ENCODE measurements around the gene PLCB2. TPM values are rescaled to one million over a fixed set of nuclear protein-coding genes. Genes with fewer than 3 reads are reported as not detected.

Gene PLCB2
- total RNA-seq, 1 experiment from 2014 or later: 7.4 TPM

DNA sequence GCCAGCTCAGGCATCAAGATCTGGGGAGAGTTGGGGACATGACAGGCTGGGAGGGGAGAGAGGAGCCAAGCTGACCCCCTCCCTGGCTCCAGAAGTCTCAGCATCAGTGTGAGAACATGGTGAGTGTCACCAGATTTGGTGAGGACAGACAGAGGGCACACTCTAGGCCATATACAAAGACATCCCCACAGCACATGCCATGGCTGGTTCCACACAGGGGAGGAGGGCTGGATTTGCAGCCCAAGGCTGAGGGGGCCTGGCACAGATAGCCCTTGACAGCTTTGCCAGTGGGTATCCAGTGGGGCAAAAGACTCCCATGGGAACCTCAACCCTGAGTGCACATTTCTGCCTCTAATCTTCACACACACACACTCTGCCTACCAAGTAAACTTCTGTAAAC is 14.7 kb downstream of the PLCB2 start:
- H2BK15ac ChIP-seq (ENCODE audit: low read depth, low read length): no peak overlapping the region
- peaks cover 3% of the 10 kb centered on the region for H3K4me1 ChIP-seq (ENCODE audit: insufficient read depth, low read length)
- Mint-ChIP-seq H3K4me1 (peaks cover 14 to 33% of the 10 kb centered on the region in 2 experiments), H3K9me3 (no peaks in the 10 kb centered on the region), H3K27ac (no peak overlapping the region), H3K27me3 (ENCODE audit: low read depth) (peaks cover 80% of the 10 kb centered on the region), H3K4me3 (no peak overlapping the region; a peak in 1 of 5 replicates), H3K36me3 (ENCODE audit: insufficient read depth in 1 of 3, low read depth in 3 of 3) (no peaks in the 10 kb centered on the region; a peak in 1 of 7 replicates)
- no peak overlapping the region for H4K8ac ChIP-seq (replicated peaks; ENCODE audit: insufficient read length, low read depth, low read length)
- H3T11ph ChIP-seq (ENCODE audit: low read length): no peak overlapping the region
- H3K18ac ChIP-seq (ENCODE audit: insufficient read length, low read depth, low read length): no peak overlapping the region
- no peak overlapping the region for H3K56ac ChIP-seq (ENCODE audit: insufficient read length, low read depth, low read length)
- no peak overlapping the region for H2BK12ac ChIP-seq (ENCODE audit: insufficient read length, low read depth, low read length)
- no peaks in the 10 kb centered on the region for H3K79me2 ChIP-seq (ENCODE audit: insufficient read depth, low read length)
- no peak overlapping the region for H2BK5ac ChIP-seq (ENCODE audit: insufficient read length, low read length)
- no peak overlapping the region for H3K23ac ChIP-seq (ENCODE audit: insufficient read length, low read depth, low read length)
- TF ChIP-seq, protein P1, sequence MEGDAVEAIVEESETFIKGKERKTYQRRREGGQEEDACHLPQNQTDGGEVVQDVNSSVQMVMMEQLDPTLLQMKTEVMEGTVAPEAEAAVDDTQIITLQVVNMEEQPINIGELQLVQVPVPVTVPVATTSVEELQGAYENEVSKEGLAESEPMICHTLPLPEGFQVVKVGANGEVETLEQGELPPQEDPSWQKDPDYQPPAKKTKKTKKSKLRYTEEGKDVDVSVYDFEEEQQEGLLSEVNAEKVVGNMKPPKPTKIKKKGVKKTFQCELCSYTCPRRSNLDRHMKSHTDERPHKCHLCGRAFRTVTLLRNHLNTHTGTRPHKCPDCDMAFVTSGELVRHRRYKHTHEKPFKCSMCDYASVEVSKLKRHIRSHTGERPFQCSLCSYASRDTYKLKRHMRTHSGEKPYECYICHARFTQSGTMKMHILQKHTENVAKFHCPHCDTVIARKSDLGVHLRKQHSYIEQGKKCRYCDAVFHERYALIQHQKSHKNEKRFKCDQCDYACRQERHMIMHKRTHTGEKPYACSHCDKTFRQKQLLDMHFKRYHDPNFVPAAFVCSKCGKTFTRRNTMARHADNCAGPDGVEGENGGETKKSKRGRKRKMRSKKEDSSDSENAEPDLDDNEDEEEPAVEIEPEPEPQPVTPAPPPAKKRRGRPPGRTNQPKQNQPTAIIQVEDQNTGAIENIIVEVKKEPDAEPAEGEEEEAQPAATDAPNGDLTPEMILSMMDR (conservative IDR thresholded peaks at IDR 0.05): no peak
- no peak overlapping the region for H3K4me2 ChIP-seq (ENCODE audit: insufficient read depth, insufficient read length, low read length)
- no peaks in the 10 kb centered on the region for H3K9me3 ChIP-seq (ENCODE audit: control insufficient read depth, low read depth, low read length)
- no peaks in the 10 kb centered on the region for H3K79me1 ChIP-seq (ENCODE audit: insufficient read depth, low read depth, low read length, poor library complexity, severe bottlenecking)
- no peak overlapping the region for H2AFZ ChIP-seq (ENCODE audit: low read length)
- no peak overlapping the region for H2BK20ac ChIP-seq (ENCODE audit: low read depth, low read length, poor library complexity, severe bottlenecking)
- no peak for DNase-seq
- peaks cover 8% of the 10 kb centered on the region for H3K23me2 ChIP-seq (ENCODE audit: insufficient read length, low read depth, low read length, poor library complexity, severe bottlenecking)
- peaks cover 13% of the 10 kb centered on the region; the same call in 1 of the 2 replicates for H3K27me3 ChIP-seq (ENCODE audit: insufficient read depth, low read length)
- no peaks in the 10 kb centered on the region for H4K20me1 ChIP-seq (ENCODE audit: control insufficient read depth, insufficient read depth, insufficient read length)
- H2BK120ac ChIP-seq (ENCODE audit: low read depth, low read length, poor library complexity, severe bottlenecking): no peak overlapping the region
- no peak overlapping the region for H2AK5ac ChIP-seq (ENCODE audit: insufficient read length, low read length)
- H3K9ac ChIP-seq (ENCODE audit: extremely low read depth, insufficient read length, low read length): no peak overlapping the region
- H4K91ac ChIP-seq (ENCODE audit: insufficient read length, low read depth, low read length): no peak overlapping the region
- no peak overlapping the region for H3K4ac ChIP-seq (ENCODE audit: low read depth, low read length)
- no peak overlapping the region for H3K27ac ChIP-seq (ENCODE audit: insufficient read length, low read depth, low read length)
- no peak overlapping the region for H4K5ac ChIP-seq (ENCODE audit: insufficient read length, low read depth, low read length)
- no peak overlapping the region for H3K14ac ChIP-seq (ENCODE audit: insufficient read depth, low read length)

Measured in H9 (cell line).